VCaP (cell line): ENCODE data around the gene RBM25.

ENCODE experiments used
- H3K27ac ChIP-seq: fragments of 450-650 bp; 2 replicates; pipeline ENCODE4 v1.5.1; 2017
- TF ChIP-seq, protein P1 (sequence below): fragments of 450-650 bp; conservative IDR thresholded peaks from 2 replicates; pipeline ENCODE4 v1.5.1; 2017; ENCODE audit warnings: mild to moderate bottlenecking, moderate library complexity

Gene RBM25

DNA sequence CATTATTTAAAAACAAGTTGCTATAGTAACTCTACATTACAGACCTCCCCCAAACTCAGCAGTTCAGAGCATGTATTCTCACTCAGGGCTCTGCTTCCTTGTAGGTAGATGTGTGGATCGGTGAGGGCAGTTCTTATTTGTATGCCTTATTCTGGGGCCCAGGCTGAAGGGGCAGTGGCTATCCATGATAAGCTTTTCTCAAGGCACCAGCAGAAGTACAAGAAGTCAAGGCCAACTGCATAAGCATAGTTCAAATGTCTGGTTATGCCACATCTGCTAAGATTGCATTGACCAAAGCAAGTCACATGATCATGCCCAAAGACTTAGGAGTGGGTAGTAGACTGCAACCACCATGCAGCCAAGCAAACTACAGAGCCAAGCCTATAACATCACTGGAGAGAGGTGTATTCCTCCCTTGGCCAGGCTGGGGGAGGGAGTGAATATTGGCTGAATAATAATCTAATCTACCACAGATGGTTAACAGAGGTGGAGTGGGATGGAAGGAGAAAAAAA, 82.5 kb downstream of the RBM25 start:
- TF ChIP-seq, protein P1, sequence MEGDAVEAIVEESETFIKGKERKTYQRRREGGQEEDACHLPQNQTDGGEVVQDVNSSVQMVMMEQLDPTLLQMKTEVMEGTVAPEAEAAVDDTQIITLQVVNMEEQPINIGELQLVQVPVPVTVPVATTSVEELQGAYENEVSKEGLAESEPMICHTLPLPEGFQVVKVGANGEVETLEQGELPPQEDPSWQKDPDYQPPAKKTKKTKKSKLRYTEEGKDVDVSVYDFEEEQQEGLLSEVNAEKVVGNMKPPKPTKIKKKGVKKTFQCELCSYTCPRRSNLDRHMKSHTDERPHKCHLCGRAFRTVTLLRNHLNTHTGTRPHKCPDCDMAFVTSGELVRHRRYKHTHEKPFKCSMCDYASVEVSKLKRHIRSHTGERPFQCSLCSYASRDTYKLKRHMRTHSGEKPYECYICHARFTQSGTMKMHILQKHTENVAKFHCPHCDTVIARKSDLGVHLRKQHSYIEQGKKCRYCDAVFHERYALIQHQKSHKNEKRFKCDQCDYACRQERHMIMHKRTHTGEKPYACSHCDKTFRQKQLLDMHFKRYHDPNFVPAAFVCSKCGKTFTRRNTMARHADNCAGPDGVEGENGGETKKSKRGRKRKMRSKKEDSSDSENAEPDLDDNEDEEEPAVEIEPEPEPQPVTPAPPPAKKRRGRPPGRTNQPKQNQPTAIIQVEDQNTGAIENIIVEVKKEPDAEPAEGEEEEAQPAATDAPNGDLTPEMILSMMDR, result no peak
- no peak overlapping the region for H3K27ac ChIP-seq

DNA sequence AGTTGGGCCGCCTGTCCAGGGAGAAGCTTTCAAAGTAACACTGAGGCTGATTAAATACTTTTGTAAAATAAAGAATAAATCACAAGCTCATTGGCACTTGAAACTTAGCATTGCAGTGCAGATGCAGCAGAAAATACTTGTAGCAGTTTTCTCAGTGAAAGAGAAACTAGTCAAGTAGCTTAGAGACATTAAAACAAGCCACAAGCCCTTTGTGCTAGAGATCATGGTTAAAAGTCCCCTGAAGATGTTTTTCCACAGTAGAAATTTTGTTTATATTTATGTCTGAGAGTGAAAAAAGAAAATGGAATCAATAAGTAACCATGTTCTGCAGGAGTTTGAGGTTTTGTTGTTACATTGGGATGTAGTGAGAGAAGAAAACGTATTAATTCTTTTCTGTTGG, 83.9 kb downstream of the RBM25 start:
- no peak overlapping the region for H3K27ac ChIP-seq
- TF ChIP-seq, protein P1, result no peak

DNA sequence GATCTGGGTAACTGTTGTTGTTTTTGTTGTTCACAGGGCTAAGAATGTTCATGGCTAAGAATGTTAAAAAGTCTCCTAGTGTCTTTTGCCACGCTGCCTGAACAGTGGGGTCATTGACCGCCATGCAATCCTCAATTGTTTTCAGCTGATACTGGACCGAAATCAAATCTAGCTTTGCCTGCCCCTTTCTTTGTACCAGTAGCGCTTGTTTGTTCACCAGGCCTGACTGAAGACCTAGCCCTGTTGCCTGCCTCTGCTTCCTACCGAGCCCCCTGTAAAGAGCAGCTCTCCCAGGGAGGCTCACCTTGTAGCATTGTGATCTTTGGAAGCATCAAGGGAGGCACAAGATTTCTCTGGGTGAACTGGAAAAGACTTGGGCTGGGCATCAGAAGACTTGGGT, 84.7 kb downstream of the RBM25 start:
- TF ChIP-seq, protein P1, result no peak
- peak overlapping the region; percentile 10; the same call in 1 of the 2 replicates for H3K27ac ChIP-seq

DNA sequence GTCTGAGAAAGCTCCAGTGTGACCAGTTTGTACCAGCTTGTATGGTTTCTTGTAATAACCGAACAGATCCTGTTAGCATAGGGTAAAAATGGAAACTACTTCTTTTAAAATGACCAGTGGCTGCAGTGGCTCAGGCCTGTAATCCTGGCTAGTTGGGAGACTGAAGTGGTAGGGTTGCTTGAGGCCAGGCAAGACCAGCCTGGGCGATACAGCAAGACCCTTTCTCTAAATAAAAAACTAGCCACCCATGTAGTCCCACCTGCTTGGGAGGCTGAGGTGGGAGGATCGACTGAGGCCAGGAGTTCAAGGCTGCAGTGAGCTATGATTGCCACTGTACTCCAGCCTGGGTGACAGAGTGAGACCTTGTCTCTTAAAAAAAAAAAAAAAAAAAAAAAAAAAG, 85.3 kb downstream of the RBM25 start:
- TF ChIP-seq, protein P1, result no peak

DNA sequence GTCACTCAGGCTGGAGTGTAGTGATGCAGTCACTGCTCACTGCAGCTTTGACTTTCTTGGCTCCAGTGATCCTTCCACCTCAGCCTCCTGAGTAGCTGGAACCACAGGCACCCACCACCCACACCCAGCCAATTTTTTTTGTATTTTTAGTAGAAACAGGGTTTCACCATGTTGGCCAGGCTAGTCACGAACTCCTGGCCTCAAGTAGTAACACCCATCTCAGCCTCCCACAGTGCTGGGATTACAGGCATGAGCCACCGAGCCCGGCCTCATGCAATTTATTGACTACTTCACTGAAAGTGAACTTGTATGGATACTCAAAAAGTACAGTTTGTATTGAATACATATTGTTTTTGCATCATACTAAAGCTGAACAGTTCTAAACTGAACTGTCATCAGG, 87.0 kb downstream of the RBM25 start:
- H3K27ac ChIP-seq, result no peak overlapping the region
- TF ChIP-seq, protein P1, result no peak

More for the DNA sequence above, 85.3 kb downstream of the RBM25 start:
- H3K27ac ChIP-seq, result peak overlapping the region; percentile 10; the same call in 1 of the 2 replicates

DNA sequence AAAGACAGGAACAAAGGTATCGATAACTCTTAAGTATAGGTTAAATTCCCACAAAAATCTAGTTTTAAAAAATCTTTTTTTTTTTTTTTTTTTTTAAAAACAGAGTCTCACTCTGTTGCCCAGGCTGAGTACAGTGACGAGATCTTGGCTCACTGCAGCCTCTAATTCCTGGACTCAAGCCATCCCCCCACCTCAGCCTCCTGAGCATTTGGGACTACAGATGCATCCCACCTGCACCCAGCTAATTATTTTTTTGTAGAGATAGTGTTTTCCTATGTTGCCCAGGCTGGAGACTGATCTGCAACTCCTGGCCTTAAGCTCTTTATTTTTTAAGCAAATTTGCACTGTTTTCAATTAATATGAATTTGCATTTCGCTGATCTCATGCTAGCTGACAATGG, 87.8 kb downstream of the RBM25 start:
- H3K27ac ChIP-seq, result no peak overlapping the region
- TF ChIP-seq, protein P1, result no peak

DNA sequence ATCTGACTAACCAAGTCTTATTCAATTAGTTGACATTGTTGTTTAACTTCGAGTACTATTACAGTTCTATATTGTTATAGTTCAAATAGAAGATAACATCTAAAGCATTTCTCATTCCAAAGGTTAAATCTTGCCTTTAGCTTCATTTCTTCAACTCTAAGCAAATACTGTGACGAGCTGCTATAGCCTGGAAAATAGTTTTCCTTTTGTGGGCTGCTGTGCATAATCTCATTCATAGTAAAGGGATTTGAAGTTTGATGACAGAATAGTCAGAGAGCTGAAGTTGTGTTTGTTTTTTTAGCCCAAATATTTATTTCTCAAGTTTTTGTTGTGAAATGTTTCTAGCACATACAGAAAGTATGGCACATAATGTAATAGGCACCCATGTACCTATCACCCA, 91.4 kb downstream of the RBM25 start:
- H3K27ac ChIP-seq, result no peak overlapping the region
- TF ChIP-seq, protein P1, result no peak
